Prostate gland (tissue), 2 donors: ENCODE measurements around the gene CD200.

Source experiments
- POLR2AphosphoS5 ChIP-seq: sonication (generic); formaldehyde crosslinking; IDR thresholded peaks from one replicate; pipeline ENCODE4 v1.6.1; 2017; ENCODE audit warnings: antibody characterized with exemption
- TF ChIP-seq, protein P1 (sequence below), 4 experiments: fragments of 200-600 bp in 2 of 4; fragments of 450-650 bp in 2 of 4; sonication (generic) in 2 of 4; IDR thresholded peaks; 1 replicate in 3 of 4; 2 replicates in 1 of 4; pipeline ENCODE4 v1.5.1; 2016 to 2019; ENCODE audit warnings: antibody characterized with exemption in 4 of 4, mild to moderate bottlenecking in 2 of 4, moderate library complexity in 2 of 4

DNA sequence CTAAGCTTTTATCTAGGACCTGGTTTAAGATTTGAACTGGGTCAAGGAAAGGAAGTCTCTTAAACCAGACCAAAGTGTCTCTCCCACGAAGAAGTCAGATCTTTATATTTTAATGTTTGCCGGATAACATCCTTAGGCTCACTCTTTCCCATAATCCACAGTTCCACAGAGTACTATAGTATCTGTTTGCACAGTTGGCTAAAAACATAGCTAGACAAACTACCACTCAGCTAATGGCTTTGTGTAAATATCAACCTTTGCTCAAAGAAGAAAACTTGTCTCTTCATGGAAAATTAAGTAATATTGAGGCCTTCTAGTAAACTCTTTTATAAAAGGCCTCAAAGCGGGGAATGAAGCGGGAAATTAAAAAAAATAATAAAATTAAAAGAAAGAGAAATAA is 25.4 kb upstream of the CD200 start:
- TF ChIP-seq, protein P1, sequence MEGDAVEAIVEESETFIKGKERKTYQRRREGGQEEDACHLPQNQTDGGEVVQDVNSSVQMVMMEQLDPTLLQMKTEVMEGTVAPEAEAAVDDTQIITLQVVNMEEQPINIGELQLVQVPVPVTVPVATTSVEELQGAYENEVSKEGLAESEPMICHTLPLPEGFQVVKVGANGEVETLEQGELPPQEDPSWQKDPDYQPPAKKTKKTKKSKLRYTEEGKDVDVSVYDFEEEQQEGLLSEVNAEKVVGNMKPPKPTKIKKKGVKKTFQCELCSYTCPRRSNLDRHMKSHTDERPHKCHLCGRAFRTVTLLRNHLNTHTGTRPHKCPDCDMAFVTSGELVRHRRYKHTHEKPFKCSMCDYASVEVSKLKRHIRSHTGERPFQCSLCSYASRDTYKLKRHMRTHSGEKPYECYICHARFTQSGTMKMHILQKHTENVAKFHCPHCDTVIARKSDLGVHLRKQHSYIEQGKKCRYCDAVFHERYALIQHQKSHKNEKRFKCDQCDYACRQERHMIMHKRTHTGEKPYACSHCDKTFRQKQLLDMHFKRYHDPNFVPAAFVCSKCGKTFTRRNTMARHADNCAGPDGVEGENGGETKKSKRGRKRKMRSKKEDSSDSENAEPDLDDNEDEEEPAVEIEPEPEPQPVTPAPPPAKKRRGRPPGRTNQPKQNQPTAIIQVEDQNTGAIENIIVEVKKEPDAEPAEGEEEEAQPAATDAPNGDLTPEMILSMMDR (IDR thresholded peaks at IDR 0.05), result no peak
- TF ChIP-seq POLR2AphosphoS5, result no peak
